SK-N-SH (cell line): ENCODE results near the gene GRM2. TPM values are rescaled to one million over a fixed set of nuclear protein-coding genes. Genes with fewer than 3 reads are reported as not detected.

Source experiments
- CTCF ChIA-PET: fragments of 300-600, 350-600 bp; formaldehyde crosslinking; extraction: SDS; loops from one replicate; lab custom pipeline; 2021; lab: Yijun Ruan, JAX
- POLR2A ChIA-PET: fragments of 350-600 bp; sonication (Branson Sonifier 250); formaldehyde crosslinking; extraction: SDS; loops from one replicate; lab custom pipeline; 2020; ENCODE audit warnings: antibody characterized with exemption, inconsistent platforms; lab: Yijun Ruan, JAX
- DNase-seq: peaks from one replicate; pipeline ENCODE4 v3.0.0; 2012
- H2AFZ ChIP-seq: fragments of 200-600 bp; sonication (generic); 2 replicates; pipeline ENCODE4 v1.8.1; 2016; ENCODE audit warnings: antibody characterized with exemption, mild to moderate bottlenecking, low read depth
- H3F3A ChIP-seq: fragments of 200-600 bp; sonication (generic); replicated peaks from 2 replicates; pipeline ENCODE3; 2016; ENCODE audit warnings: antibody characterized with exemption, mild to moderate bottlenecking; ENCODE audit not compliant: insufficient read depth
- H3K27ac ChIP-seq, 2 experiments: fragments of 200-500 bp in 1 of 2; fragments of 200-600 bp in 1 of 2; sonication (Bioruptor generic) in 1 of 2; sonication (generic), shearing (Covaris generic) in 1 of 2; 2 replicates each; pipeline versions ENCODE4 v1.5.1 to v1.6.1; 2014 to 2016; ENCODE audit warnings: low read depth in 2 of 2, inconsistent platforms in 1 of 2, low read length in 1 of 2, mild to moderate bottlenecking in 1 of 2, mixed read lengths in 1 of 2
- H3K27me3 ChIP-seq: fragments of 200-600 bp; sonication (generic), shearing (Covaris generic); 2 replicates; pipeline ENCODE4 v1.6.1; 2016; ENCODE audit warnings: mixed run types; ENCODE audit not compliant: insufficient read depth
- H3K36me3 ChIP-seq, 2 experiments: fragments of 200-500 bp in 1 of 2; fragments of 200-600 bp in 1 of 2; sonication (Bioruptor generic) in 1 of 2; sonication (generic) in 1 of 2; replicated peaks in 1 of 2; 2 replicates each; pipeline versions ENCODE3 to v1.5.1; 2014 to 2016; ENCODE audit warnings: low read length in 1 of 2, mild to moderate bottlenecking in 1 of 2; ENCODE audit not compliant: insufficient read depth in 2 of 2, control insufficient read depth in 1 of 2
- H3K4me1 ChIP-seq, 2 experiments: fragments of 200-500 bp in 1 of 2; fragments of 200-600 bp in 1 of 2; sonication (Bioruptor generic) in 1 of 2; sonication (generic), shearing (Covaris generic) in 1 of 2; 2 replicates each; pipeline versions ENCODE4 v1.5.1 to v1.6.1; 2014 to 2016; ENCODE audit warnings: low read depth in 1 of 2, low read length in 1 of 2, mixed run types in 1 of 2; ENCODE audit not compliant: insufficient read depth in 2 of 2, control insufficient read depth in 1 of 2
- H3K4me2 ChIP-seq: fragments of 200-600 bp; sonication (generic), shearing (Covaris generic); 2 replicates; pipeline ENCODE4 v1.6.1; 2017; ENCODE audit warnings: mixed run types
- H3K4me3 ChIP-seq, 2 experiments: fragments of 200-500 bp in 1 of 2; fragments of 200-600 bp in 1 of 2; sonication (Bioruptor generic) in 1 of 2; sonication (generic), shearing (Covaris generic) in 1 of 2; 2 replicates each; pipeline versions ENCODE4 v1.5.1 to v1.8.1; 2014 to 2016; ENCODE audit warnings: low read depth in 2 of 2, inconsistent platforms in 1 of 2, low read length in 1 of 2, mild to moderate bottlenecking in 1 of 2, mixed read lengths in 1 of 2, moderate library complexity in 1 of 2
- H3K79me2 ChIP-seq: fragments of 200-600 bp; sonication (generic); 2 replicates; pipeline ENCODE4 v1.8.1; 2017; ENCODE audit warnings: mild to moderate bottlenecking; ENCODE audit not compliant: insufficient read depth
- H3K9ac ChIP-seq: fragments of 200-600 bp; sonication (generic); 2 replicates; pipeline ENCODE4 v1.6.1; 2017; ENCODE audit warnings: mixed run types
- H3K9me2 ChIP-seq: fragments of 200-600 bp; sonication (generic); 2 replicates; pipeline ENCODE4 v1.6.1; 2017; ENCODE audit warnings: mixed run types
- H3K9me3 ChIP-seq: fragments of 200-600 bp; sonication (generic); 2 replicates; pipeline ENCODE4 v1.6.1; 2017; ENCODE audit warnings: mixed run types, mild to moderate bottlenecking, moderate library complexity
- H4K20me1 ChIP-seq: fragments of 200-600 bp; sonication (generic); 2 replicates; pipeline ENCODE4 v1.6.1; 2017; ENCODE audit warnings: mild to moderate bottlenecking, mixed run types; ENCODE audit not compliant: insufficient read depth
- CHD2 ChIP-seq: fragments of 150-350 bp; IDR thresholded peaks from 2 replicates; pipeline ENCODE4 v1.6.1; 2018; ENCODE audit warnings: low read length; ENCODE audit not compliant: partially characterized antibody
- FOXJ3 ChIP-seq: sonication (generic); formaldehyde crosslinking; IDR thresholded peaks from 2 replicates; pipeline ENCODE4 v1.5.1; 2020; ENCODE audit warnings: mild to moderate bottlenecking, missing genetic modification reagents
- FOXM1 ChIP-seq: IDR thresholded peaks from 2 replicates; pipeline ENCODE4 v1.4.0; 2012; ENCODE audit warnings: low read depth, mild to moderate bottlenecking
- GABPA ChIP-seq: IDR thresholded peaks from 2 replicates; pipeline ENCODE4 v1.4.0; 2012; ENCODE audit warnings: low read depth, mild to moderate bottlenecking
- GATA2 ChIP-seq: sonication (generic); formaldehyde crosslinking; IDR thresholded peaks from 2 replicates; pipeline ENCODE4 v1.5.0; 2020; ENCODE audit warnings: mild to moderate bottlenecking, missing genetic modification reagents
- JUND ChIP-seq: IDR thresholded peaks from 2 replicates; pipeline ENCODE4 v1.4.0; 2012
- MAX ChIP-seq: IDR thresholded peaks from 2 replicates; pipeline ENCODE4 v1.4.0; 2012; ENCODE audit warnings: low read depth
- MEF2A ChIP-seq: IDR thresholded peaks from 2 replicates; pipeline ENCODE4 v1.4.0; 2012; ENCODE audit warnings: low read depth, borderline replicate concordance
- MXI1 ChIP-seq: IDR thresholded peaks from 2 replicates; pipeline ENCODE4 v1.6.1; 2012; ENCODE audit warnings: mild to moderate bottlenecking, low read depth, low read length, improper control_type of control experiment
- NFIC ChIP-seq: IDR thresholded peaks from 2 replicates; pipeline ENCODE4 v1.4.0; 2012; ENCODE audit warnings: borderline replicate concordance
- RCOR1 ChIP-seq: fragments of 150-350 bp; IDR thresholded peaks from 2 replicates; pipeline ENCODE4 v1.6.1; 2017; ENCODE audit warnings: antibody characterized with exemption, low read length
- SIN3A ChIP-seq: IDR thresholded peaks from 2 replicates; pipeline ENCODE4 v1.6.1; 2012; ENCODE audit warnings: low read depth, mild to moderate bottlenecking, low read length, moderate library complexity, borderline replicate concordance
- SMC3 ChIP-seq: IDR thresholded peaks from 2 replicates; pipeline ENCODE4 v1.6.1; 2012; ENCODE audit warnings: low read depth, low read length, improper control_type of control experiment
- USF1 ChIP-seq: IDR thresholded peaks from 2 replicates; pipeline ENCODE4 v1.4.0; 2012; ENCODE audit warnings: low read depth, borderline replicate concordance
- ZBTB33 ChIP-seq: IDR thresholded peaks from 2 replicates; pipeline ENCODE4 v1.4.0; 2012; ENCODE audit warnings: low read depth, borderline replicate concordance
- WGBS: methylation state at CpG from one replicate; pipeline ENCODE4 v1.1.6; 2017; ENCODE audit warnings: low lambda C conversion rate; 5-methylcytosine and 5-hydroxymethylcytosine counted together
- polyA plus RNA-seq, 3 experiments: library from polyadenylated mRNA; depleted of rRNA; stranded (reverse); fragments of >200 nt; gene quantifications; 2 replicates each; pipeline ENCODE4 v1.2.3, GENCODE V29; 2012
- TF ChIP-seq, protein P1 (sequence below): fragments of 200-600 bp; sonication (generic); IDR thresholded peaks from 2 replicates; pipeline ENCODE4 v1.6.1; 2017; ENCODE audit warnings: antibody characterized with exemption, mild to moderate bottlenecking, moderate library complexity
- TF ChIP-seq, protein P2 (sequence below): fragments of 150-350 bp; IDR thresholded peaks from 2 replicates; pipeline ENCODE4 v1.6.1; 2017; ENCODE audit warnings: antibody characterized with exemption, low read length, low read depth, borderline replicate concordance
- TF ChIP-seq, protein P3 (sequence below): IDR thresholded peaks from 2 replicates; pipeline ENCODE4 v1.6.1; 2012; ENCODE audit warnings: mild to moderate bottlenecking, low read depth, low read length, moderate library complexity

The GRM2 gene
- 0.15 and 0.24 TPM in 2 replicates for polyA plus RNA-seq (2012; rRNA removed)
- polyA plus RNA-seq (2012; cell fraction: cytosol; rRNA removed), result 0.01 and 0.16 TPM in 2 replicates
- polyA plus RNA-seq (2012; cell fraction: nucleus; rRNA removed), result 0.55 and 0.82 TPM in 2 replicates

DNA sequence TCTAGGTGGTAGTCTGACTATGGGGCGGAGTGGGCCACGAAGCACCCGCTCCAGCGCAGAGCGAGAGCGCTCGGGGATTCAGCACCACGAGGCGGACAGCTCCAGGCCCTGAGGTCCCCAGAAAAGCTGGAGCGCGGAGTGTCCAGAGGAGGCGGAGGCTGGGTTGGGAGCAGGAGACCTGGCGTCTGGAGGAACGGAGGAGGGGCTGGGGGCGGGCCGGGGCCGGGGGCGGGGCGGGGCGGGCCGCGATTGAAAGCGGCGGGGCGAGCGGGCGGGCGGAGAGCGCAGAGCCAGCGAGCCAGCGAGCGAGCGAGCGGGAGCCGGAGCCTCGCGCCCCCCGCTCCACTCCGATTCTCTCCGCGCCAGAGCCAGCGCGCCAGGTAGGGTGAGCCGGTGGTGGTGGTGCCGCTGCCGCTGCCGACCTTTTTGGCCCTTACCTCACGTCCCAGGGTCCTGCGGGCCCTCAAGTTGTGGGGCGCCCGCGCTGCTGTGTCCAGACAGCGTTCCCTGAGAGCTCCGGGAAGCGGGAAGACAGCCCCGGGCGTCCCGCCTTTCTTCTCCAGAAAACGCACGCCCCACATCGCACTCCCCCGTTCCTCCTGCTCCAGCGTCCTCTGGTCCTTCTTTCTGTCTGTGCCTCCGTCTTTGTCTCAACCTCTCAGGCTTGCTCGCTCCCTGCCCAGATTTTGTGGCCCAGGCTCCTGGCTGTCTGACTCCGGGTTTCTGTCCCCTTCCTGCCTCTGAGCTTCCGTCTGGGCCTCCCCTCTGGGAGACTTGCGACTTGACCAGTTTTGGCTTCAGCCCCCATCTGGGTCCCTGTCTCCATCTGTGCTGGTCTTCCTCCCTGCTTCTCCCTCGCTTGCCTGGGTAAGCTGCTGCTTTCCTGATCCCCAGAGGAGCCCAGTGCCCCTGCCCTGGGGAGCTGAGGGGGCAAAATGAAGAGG, at the start of gene GRM2:
Gene GRM2 (plus strand): TSS at position 281 of the 944 bp plus-strand sequence. CDS start 1,916 bp downstream, outside the sequence.
- Histone ChIP-seq H3K79me2 (no peaks in the 10 kb centered on the region), H3K4me1 (peaks cover 0 to 28% of the 10 kb centered on the region in 2 experiments; a peak in 1 of 4 replicates), H3K27me3 (no peaks in the 10 kb centered on the region), H3K36me3 (peaks cover 0 to 13% of the 10 kb centered on the region in 2 experiments), H3F3A (no peaks in the 10 kb centered on the region), H3K9me3 (no peaks in the 10 kb centered on the region), H4K20me1 (peaks cover 45% of the 10 kb centered on the region)
- peak; percentile 97 for DNase-seq
- POLR2A ChIA-PET, result interaction anchor here (0.5 kb wide), 1 partner anchor 447 kb away, joined by 3 read pairs; the partner anchor contains the start of gene POC1A
- 25% methylated on average over 28 of the region's 69 CpGs for WGBS
- TF ChIP-seq JUND (no peak), NFIC (no peak), GABPA (no peak), FOXM1 (no peak), GATA2 (CRISPR knock-in tag) (no peak), MEF2A (no peak), ZBTB33 (no peak), USF1 (no peak), SMC3 (no peak), FOXJ3 (CRISPR knock-in tag) (no peak), SIN3A (peak; percentile 82), MXI1 (0 out of 2 replicates have a peak, but pooled peaks have one; percentile 62), MAX (peak; percentile 34; the same call in 1 of the 2 replicates), RCOR1 (no peak), CHD2 (no peak)
- TF ChIP-seq, protein P1, sequence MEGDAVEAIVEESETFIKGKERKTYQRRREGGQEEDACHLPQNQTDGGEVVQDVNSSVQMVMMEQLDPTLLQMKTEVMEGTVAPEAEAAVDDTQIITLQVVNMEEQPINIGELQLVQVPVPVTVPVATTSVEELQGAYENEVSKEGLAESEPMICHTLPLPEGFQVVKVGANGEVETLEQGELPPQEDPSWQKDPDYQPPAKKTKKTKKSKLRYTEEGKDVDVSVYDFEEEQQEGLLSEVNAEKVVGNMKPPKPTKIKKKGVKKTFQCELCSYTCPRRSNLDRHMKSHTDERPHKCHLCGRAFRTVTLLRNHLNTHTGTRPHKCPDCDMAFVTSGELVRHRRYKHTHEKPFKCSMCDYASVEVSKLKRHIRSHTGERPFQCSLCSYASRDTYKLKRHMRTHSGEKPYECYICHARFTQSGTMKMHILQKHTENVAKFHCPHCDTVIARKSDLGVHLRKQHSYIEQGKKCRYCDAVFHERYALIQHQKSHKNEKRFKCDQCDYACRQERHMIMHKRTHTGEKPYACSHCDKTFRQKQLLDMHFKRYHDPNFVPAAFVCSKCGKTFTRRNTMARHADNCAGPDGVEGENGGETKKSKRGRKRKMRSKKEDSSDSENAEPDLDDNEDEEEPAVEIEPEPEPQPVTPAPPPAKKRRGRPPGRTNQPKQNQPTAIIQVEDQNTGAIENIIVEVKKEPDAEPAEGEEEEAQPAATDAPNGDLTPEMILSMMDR, result no peak
- TF ChIP-seq, protein P2, sequence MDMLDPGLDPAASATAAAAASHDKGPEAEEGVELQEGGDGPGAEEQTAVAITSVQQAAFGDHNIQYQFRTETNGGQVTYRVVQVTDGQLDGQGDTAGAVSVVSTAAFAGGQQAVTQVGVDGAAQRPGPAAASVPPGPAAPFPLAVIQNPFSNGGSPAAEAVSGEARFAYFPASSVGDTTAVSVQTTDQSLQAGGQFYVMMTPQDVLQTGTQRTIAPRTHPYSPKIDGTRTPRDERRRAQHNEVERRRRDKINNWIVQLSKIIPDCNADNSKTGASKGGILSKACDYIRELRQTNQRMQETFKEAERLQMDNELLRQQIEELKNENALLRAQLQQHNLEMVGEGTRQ, result no peak
- TF ChIP-seq, protein P3, sequence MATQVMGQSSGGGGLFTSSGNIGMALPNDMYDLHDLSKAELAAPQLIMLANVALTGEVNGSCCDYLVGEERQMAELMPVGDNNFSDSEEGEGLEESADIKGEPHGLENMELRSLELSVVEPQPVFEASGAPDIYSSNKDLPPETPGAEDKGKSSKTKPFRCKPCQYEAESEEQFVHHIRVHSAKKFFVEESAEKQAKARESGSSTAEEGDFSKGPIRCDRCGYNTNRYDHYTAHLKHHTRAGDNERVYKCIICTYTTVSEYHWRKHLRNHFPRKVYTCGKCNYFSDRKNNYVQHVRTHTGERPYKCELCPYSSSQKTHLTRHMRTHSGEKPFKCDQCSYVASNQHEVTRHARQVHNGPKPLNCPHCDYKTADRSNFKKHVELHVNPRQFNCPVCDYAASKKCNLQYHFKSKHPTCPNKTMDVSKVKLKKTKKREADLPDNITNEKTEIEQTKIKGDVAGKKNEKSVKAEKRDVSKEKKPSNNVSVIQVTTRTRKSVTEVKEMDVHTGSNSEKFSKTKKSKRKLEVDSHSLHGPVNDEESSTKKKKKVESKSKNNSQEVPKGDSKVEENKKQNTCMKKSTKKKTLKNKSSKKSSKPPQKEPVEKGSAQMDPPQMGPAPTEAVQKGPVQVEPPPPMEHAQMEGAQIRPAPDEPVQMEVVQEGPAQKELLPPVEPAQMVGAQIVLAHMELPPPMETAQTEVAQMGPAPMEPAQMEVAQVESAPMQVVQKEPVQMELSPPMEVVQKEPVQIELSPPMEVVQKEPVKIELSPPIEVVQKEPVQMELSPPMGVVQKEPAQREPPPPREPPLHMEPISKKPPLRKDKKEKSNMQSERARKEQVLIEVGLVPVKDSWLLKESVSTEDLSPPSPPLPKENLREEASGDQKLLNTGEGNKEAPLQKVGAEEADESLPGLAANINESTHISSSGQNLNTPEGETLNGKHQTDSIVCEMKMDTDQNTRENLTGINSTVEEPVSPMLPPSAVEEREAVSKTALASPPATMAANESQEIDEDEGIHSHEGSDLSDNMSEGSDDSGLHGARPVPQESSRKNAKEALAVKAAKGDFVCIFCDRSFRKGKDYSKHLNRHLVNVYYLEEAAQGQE, result peak; percentile 98
- TF ChIP-seq, all 33 proteins: peak for 4
- H3K9me2 ChIP-seq, result no peaks in the 10 kb centered on the region
- no peak within 1 kb of the TSS for H2AFZ ChIP-seq
- H3K4me2 ChIP-seq, result peak within 1 kb of the TSS; percentile 60; the same call in 1 of the 2 replicates
- peak within 1 kb of the TSS in 1 of 2 experiments; percentile 43; a peak in 3 of 4 replicates for H3K4me3 ChIP-seq
- H3K27ac ChIP-seq, result no peak within 1 kb of the TSS
- no peak within 1 kb of the TSS for H3K9ac ChIP-seq
- CTCF ChIA-PET, result interaction anchor here (0.8 to 9.6 kb wide), 8 partner anchors 10 to 1092 kb away, joined by 3 to 89 read pairs (median 8); no protein-coding TSS in a partner anchor
